GM20431 (cell line): Measurements from ENCODE around the gene ATXN3L.
"Not testable (repeated sequence)": the region's sequence is repeated elsewhere in the genome, so short reads cannot be mapped to it uniquely, and the experiment has no call there.

Experiments used
- in situ Hi-C: fragments of 300-500 bp; cut with MseI, MboI; formaldehyde crosslinking; loops from one replicate; pipeline ENCODE4 v1.15.0; 2020; ENCODE audit warnings: low sequenced_read_pairs; ENCODE audit not compliant: unreplicated experiment

ATXN3L gene

DNA sequence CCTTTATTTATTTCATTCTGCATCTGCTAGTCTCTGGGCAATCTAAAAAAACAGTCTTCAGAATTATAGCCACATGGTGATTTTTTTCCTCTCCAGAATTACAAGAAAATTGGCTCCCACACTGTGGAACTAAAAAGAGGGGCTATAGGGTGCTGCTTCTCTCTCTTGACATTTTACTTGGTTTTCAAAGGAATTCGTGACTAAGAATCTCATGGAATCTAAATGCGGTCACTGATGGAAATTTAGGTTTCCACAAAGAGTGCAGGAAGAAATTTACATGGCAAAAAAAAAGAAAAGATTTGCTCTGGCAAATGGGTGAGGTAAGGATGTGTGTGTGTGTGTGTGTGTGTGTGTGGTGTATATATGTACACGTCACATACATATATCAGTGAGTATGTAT is 10.2 kb downstream of the ATXN3L start:
- in situ Hi-C loops: no loop called here

DNA sequence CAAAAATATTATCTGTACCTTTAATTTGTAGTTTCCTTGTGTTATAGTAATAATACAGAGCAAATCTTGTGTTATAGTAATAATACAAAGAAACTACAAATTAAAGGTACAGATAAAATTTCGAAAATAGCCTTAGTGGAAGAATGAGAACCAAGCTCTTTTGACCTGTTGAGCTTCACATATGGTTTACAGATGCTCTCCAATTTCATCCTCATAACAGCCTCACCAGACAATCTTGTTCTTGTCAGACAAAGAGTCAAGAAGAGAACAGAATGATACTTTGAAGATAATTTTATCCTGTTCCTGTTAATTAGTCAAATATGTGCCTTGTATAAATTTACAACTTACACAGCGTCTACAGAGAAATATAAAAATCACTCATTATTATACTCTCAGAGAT is 12.8 kb downstream of the ATXN3L start:
- in situ Hi-C loops: no loop called here

DNA sequence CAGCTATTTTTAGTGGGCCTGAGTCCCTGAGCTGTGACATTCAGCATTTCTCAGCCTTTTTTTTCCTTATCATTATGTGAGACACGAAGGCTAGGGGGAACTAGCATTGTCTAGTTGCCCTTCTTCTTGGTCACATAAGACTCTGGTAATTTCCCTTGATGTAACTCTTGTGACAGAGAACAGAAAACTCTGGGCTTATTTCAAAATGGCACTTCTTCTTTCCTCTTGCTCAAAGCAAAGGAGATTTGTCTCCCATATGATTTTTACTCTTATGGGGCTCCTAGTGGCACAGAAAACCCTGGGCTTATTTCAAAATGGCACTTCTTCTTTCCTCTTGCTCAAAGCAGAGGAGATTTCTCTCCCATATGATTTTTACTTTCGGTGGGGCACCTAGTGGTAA is 14.7 kb downstream of the ATXN3L start:
- in situ Hi-C loops: no loop called here

DNA sequence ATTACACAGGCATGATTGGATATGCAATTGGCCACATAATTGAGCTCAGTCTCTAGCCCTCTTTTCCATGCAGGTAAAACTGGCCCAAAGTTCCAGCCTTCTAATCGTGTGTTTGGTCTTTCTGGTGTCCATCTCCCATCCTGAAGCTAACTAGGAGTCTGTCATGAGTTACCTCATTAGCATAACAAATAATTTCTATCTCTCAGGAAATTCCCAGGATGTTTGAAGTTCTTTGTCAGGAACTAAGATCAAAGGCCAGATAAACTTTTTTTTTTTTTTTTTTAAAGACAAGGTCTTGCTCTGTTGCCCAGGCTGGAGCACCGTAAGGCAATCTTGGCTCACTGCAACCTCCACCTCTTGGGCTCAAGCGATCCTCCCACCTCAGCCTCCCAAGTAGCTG is 15.8 kb downstream of the ATXN3L start:
- in situ Hi-C loops: no loop called here

DNA sequence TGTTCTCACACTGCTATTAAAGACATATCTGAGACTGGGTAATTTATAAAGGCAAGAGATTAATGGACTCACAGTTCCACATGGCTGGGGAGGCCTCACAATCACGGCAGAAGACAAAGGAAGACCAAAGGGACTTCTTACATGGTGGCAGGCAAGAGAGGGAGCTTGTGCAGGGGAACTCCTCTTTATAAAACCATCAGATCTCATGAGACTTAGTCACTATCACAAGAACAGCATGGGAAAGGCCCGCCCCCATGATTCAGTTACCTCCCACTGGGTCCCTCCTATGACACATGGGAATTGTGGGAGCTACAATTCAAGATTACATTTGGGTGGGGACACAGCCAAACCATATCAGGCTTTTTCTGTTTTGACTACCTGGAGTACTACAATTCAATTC is 16.6 kb downstream of the ATXN3L start:
- in situ Hi-C loops: not testable (repeated sequence)

DNA sequence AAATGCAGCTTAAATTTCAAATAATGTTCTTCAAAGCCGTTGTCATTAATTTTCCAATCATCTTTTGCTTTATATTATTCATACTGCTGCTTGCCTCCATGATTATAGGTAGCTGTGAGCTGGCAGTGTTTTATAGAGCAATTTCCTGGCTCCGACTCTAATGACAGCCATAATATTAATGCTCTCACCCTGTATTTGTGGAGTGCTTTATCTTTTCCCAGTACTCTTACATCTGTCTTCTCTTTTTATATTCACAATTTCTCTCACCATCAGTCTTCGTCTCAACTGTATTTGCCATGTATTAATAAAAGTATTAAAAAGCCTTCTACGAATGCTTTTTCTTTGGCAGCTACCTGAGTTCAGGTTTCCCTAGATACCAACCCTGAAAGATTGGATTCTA is 21.0 kb downstream of the ATXN3L start:
- in situ Hi-C loops: no loop called here

DNA sequence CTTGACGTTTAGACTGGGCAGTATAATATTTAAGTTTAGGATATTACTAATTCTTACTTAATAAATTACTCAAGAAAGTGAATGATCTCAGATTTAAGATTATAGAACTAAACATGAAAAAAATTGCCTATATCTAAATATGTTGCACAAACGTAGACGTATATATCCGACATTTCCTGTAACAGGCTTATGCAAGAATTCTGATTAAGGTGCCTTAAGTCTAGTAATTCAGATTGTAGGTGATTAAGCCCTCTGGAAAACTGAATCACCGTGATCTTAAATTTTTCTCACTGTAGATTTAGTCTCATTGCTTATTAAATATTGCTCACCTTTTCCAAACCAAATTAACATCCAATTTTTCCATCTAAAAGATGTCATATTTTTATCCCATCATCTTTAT is 24.0 kb downstream of the ATXN3L start:
- in situ Hi-C loops: no loop called here

DNA sequence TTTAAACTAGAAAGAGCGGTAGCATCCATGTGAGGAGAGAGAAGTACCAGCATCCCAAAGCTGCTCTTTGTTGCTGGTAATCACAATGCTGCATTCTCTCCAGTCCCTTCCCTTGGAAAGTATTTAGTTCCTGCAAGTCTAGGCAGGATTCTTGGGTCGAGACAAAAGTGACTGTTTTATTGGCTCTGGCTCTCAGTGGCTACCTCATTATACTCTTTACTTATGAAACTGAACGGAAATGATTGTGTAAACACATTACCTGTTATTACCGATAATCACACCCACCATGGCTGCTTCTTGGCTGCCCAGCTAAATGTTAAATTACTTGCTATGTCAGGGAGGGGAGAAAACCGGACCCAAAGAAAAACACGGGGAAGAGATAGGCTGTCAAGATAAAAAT is 26.2 kb downstream of the ATXN3L start:
- in situ Hi-C loops: no loop called here

DNA sequence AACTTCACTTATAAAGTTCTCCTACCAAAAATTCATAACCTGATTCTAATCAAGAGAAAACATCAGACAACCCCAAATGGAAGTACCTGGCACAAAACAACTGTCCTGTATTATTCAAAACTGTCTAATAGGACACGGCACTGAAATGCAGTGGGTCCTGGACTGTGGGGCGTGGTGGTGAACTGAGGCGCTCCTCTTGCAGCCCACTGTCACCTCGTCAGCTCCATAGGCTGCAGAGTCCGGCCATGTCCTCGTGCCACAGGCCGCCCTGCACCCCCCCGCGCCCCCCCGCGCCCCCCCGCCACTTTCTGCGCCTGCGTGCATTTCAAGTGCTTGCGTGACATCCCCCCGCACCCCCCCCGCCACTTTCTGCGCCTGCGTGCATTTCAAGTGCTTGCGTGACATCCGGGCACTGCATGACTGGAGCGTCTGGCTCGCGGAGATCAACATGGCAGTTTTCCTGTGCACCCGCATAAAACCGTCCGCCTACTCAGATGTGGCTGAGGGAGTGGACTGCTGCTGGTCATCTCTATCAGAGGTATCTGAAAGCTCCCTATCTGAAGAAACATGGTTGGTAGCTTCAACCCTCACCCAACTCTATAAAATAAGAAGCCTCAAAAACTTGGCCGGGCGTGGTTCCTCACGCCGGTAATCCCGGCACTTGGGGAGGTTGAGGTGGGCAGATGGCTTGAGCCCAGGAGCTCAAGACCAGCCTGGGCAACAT is 28.8 kb downstream of the ATXN3L start:
- in situ Hi-C loops: no loop called here

DNA sequence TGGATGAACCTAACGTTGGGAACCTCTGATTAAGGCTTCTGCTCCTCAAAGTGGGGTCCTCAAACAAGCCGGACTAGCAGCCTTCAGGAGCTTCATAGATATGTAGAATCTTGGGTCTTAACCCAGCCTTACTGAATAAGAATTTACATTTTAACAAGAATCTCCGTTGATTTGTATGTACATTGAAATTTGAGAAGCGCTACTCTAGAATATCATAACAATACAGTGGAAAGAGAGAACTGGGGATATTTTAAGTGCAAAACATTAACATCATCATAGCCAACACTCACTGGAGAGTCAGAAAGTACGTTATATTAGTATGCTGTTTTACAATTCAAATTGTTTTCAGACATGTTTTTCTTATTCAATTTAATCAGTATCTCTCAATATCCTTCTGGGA is 31.2 kb downstream of the ATXN3L start:
- in situ Hi-C loops: no loop called here

DNA sequence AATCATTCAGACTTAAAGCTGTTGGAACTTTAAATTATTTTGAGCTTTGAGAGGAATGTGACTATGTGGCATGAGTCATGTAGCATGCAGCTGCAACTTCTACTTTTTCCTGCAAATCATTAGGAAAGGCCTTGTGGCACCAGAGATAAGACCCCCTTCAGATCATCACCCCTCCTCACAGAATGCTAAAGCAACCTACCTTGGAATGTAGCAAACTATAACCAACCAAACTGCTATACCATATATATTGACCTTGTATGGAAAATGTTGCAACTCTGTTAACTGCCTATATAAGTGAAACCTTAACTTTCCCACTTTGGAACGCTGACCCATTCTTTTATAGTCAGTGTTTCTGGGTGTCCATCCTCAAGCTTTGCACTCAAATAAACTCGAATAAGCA is 32.0 kb downstream of the ATXN3L start:
- in situ Hi-C loops: no loop called here

DNA sequence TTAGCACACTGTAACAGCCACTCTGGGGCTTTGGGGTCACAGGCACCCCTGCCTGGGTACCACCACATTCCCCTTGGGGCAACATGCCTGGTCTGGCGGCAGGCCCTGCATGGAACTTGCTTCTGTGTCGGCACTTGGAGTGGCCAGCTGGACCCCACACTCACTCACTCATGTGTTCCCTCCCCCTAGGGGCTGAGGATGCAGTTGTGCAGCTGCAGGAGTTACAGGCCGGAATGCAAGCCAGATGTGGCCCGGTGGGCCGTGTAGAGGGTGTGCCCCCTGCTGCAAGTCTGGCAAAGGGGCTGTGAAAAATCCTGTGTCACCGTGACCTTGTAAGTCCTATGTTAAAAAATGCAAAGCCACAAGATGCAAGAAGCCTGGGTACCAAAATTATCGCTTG is 34.2 kb downstream of the ATXN3L start:
- in situ Hi-C loops: no loop called here

DNA sequence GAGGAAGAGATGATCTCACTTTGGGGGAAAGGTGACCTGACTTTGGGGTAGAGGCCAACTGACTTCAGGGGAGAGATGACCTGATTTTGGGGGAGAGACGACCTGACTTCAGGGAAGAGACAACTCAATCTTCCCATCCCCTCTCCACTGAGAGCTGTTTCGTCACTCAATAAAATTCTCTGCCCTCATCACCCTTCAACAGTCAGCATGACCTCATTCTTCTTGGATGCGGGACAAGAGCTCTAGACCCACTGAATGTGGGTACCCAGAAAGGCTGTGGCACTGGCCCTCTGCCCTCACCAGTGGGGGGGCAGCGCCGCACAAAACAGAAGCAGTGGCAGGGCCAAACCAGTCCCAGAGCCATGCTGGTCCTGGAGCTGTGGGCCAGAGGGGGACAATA is 34.6 kb downstream of the ATXN3L start:
- in situ Hi-C loops: no loop called here

DNA sequence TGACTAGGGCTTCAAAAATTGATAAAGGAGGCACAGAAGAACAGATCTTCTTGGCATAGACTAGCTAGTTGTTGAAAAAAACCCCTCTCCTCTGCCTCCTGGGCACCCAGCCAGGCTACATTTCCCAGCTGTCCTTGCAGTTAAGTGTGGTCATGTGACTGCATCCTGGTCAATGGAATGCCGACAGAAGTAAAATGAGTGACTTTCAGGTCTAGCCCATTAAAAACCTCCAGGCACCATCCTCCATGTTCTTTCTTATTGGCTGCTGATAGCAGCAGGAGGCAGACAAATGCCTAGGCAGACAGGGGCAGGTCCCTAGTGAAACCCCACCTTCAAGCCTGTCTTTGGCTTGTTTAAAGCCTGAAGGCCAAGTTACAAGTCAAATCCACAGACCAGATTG is 35.3 kb downstream of the ATXN3L start:
- in situ Hi-C loops: no loop called here

DNA sequence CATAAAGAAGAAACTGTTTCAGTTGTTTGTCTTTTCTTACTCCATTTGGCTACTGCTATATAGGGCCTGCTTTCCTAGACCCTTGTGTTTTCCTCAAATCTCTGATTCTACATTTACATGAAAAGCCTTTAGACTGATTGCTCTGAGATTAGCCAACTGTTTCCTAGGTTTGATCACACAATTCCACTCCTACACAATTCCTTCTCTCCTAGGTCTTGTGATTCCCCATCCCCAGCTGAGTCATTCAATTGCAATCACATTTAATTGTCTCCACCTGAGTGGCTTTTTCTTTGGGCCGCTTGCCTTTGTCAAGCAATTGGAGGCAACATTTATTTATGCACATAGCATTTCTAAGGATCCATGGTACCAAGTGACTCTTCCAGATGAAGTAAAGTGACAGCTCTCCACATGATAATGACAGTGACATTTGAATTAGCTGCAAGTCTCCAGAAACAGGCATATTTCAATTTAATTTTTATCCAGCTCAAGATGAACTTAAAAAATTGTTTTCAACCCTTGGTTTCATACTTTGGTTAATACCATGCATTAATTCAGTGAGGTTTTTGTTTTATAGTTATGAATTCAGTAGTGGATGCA is 35.8 kb downstream of the ATXN3L start:
- in situ Hi-C loops: no loop called here

DNA sequence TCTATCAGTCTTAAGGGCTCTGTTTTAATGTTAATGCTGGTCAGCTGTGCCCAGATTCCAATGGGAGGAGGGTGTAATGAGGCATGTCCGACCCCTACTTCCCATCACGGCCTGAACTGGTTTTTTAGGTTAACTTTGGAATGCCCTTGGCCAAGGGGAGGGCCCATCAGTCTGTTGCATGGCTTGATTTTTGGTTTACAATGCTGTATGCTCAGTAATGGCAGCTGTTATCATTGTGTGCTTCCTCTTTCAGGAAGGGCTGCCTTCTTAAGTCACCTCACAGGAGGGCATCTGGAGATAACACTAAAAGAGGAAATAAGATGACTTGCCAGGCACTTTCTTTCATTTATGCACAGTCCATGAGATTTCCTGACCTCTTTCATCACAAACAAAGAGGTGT is 36.3 kb downstream of the ATXN3L start:
- in situ Hi-C loops: no loop called here

DNA sequence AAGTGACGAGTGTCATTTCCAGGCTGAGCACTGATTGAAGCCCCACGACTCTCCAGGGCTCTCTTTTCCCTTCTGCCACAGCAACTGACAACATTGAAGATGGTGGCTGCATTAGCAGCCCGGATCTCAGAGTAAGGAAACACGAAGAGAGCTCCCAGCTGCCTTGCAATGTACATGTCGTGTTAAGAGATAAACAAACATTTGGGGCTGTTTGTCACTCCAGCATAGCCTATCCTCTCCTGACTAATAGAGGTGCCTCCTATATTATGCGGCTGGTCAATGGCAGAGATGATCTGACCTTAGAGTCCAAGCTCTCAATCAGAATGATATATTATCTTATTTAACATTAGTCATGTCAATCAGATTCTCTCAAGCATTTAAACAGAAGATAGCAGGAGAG is 38.6 kb downstream of the ATXN3L start:
- in situ Hi-C loops: no loop called here

DNA sequence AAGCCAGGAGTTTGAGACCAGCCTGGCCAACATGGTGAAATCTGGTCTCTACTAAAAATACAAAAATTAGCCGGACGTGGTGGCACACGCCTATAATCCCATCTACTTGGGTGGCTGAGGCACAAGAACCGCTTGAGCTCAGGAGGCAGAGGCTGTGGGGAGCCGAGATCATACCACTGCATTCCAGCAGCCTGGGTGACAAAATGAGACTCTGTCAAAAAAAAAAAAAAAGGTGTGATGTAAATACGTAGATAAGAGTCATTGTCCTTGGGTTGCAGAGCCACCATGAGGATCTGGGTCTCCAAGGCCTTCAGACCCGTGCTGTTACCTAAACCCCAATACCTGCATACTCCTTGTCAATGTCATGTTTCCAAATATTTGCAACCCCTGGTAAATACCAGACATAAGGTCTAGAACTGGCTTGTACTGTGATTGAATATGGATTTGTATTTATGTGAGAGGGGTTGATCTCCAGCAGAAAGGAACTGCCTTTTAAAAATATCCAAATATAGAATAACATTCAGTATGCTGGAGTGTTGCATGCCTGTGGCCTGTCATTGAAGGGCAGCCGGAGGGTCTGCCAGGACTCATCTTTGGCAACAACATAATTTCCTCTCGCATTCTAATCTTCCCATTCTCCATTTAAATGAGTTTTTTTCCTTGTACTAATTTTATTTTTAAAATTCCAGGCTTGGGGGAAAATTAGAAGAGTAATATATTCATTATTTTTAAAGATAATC is 40.4 kb downstream of the ATXN3L start:
- in situ Hi-C loops: no loop called here

DNA sequence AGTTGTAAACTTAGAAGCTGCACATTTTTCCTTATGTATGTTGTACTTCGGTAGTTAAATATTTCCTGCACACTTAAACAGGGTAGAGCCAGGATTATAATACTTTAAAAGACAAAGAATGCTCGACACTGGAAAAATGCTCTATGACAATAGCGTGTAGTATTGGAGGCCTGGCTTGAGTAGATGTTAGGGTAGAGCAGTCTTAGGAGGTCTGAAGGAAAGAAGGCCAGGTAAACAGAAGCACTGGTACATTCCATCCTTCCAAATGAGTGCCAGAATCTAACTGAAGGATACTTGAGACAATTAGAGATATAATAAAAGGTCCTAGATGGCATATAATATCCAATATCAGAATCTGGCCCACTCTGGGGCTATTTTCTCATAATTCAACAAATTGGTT is 42.3 kb downstream of the ATXN3L start:
- in situ Hi-C loops: no loop called here

DNA sequence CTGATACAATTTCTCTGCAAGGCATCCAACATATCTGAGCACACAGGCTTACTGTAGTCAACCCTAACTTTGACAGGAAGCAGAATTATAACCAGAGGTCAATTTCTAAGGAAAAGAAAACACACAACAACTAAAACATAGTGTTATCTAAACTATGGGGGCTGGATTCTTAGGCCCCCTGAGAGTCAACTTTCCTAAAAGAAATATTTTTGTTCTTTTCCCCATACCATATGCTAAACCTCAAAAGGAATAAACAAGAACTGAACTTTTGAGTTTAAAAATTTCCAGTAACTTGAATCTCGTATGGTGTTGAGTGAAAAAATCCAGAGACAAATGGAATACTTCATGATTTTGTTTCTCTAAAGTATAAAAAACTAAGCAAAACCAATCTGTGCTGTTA is 42.9 kb downstream of the ATXN3L start:
- in situ Hi-C loops: no loop called here

DNA sequence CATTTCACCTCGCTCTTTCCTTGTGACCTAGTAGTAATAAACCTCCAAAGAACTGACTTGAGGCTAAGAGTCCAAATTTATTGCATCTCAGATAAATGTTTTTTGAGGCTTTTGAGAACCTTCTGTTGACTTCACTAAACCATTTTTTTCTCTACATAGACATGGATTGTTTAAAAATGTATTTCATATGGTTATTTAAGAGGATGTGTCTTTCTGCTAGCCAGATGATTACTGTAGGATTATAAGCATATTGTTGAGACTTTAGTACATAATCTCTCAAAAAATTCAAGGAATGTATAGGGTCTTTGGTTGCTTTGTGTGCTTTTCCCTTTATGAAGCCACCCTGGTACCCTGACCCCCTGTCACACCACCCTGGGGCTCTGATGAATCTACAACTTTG is 44.8 kb downstream of the ATXN3L start:
- in situ Hi-C loops: no loop called here
